ENCODE measurements around the gene SLC16A7.

Gene SLC16A7

DNA sequence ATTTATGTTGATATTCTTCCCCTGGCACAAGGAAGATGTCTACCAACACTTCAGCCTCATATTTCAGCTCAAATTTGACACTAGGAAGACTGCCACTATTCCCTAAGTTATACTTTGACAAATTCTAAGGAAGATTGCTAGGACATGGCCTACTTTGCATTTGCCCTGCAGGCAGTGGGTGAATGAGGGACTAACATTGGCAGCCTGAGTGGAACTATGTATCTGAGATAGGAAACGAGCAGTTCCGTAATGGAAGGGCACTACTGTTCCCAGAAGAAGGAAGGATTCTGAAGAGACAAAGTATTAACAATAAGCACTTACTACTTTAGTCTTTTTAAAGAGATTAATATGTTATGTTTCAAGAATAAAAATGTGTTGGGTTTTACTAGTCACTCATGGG lies 115.1 kb downstream of the SLC16A7 start:
- H3K9ac ChIP-seq (ENCODE audit: low read depth, low read length) = no peak overlapping the region
- H3K4me2 ChIP-seq (ENCODE audit: insufficient read depth, low read length) = no peak overlapping the region
- no peak for ATAC-seq (ENCODE audit: insufficient read depth, low read depth)
- H2AFZ ChIP-seq (ENCODE audit: low read depth, low read length) = no peak overlapping the region
- H3K36me3 ChIP-seq (ENCODE audit: insufficient read depth, low read length) = peaks cover 6% of the 10 kb centered on the region; the same call in 1 of the 2 replicates
- no peaks in the 10 kb centered on the region for H3K4me1 ChIP-seq (ENCODE audit: insufficient read depth, low read length)
- no peaks in the 10 kb centered on the region for H3K79me2 ChIP-seq (ENCODE audit: insufficient read depth, low read length)
- no peak overlapping the region for H3K4me3 ChIP-seq (ENCODE audit: low read depth in 1 of 2, low read length in 2 of 2)
- H3K27me3 ChIP-seq (ENCODE audit: insufficient read depth, low read length, poor library complexity) = no peaks in the 10 kb centered on the region
- no peak overlapping the region for H3K27ac ChIP-seq (ENCODE audit: low read length)
- no peaks in the 10 kb centered on the region for H4K20me1 ChIP-seq (ENCODE audit: insufficient read depth, low read length)
- TF ChIP-seq, protein P1, sequence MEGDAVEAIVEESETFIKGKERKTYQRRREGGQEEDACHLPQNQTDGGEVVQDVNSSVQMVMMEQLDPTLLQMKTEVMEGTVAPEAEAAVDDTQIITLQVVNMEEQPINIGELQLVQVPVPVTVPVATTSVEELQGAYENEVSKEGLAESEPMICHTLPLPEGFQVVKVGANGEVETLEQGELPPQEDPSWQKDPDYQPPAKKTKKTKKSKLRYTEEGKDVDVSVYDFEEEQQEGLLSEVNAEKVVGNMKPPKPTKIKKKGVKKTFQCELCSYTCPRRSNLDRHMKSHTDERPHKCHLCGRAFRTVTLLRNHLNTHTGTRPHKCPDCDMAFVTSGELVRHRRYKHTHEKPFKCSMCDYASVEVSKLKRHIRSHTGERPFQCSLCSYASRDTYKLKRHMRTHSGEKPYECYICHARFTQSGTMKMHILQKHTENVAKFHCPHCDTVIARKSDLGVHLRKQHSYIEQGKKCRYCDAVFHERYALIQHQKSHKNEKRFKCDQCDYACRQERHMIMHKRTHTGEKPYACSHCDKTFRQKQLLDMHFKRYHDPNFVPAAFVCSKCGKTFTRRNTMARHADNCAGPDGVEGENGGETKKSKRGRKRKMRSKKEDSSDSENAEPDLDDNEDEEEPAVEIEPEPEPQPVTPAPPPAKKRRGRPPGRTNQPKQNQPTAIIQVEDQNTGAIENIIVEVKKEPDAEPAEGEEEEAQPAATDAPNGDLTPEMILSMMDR (IDR thresholded peaks at IDR 0.05; ENCODE audit: borderline replicate concordance, extremely low read depth, low read length, poor library complexity, severe bottlenecking) = no peak
- no peak for TF ChIP-seq EZH2 (IDR thresholded peaks at IDR 0.05; ENCODE audit: borderline replicate concordance, low read depth, low read length, severe bottlenecking)
- H3K9me3 ChIP-seq (ENCODE audit: insufficient read depth, low read length, severe bottlenecking) = no peaks in the 10 kb centered on the region
- no peak for DNase-seq

DNA sequence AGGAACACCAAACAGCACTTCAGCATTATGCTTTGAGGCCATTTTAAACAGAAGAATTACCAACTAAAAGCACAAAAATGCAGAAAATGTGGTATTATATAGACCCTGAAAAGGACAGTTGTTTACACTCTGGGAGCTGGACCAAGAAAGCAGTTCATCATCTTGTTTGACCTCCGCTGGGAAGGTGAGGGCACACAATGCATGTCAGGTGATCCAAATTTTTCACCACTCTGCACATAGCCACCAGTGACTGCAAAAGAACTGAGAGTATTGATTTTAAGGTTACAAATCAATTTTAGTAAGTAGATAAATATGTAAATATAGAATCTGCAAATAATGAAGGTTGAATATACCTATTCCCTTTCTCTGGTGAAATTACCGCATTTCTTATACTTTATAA lies 119.6 kb downstream of the SLC16A7 start:
- no peak for TF ChIP-seq EZH2 (IDR thresholded peaks at IDR 0.05; ENCODE audit: borderline replicate concordance, low read depth, low read length, severe bottlenecking)
- H3K27ac ChIP-seq (ENCODE audit: low read length) = no peak overlapping the region
- no peak overlapping the region for H3K4me3 ChIP-seq (ENCODE audit: low read depth in 1 of 2, low read length in 2 of 2)
- no peaks in the 10 kb centered on the region for H3K27me3 ChIP-seq (ENCODE audit: insufficient read depth, low read length, poor library complexity)
- ATAC-seq (ENCODE audit: insufficient read depth, low read depth) (no peak), DNase-seq (no peak)
- H4K20me1 ChIP-seq (ENCODE audit: insufficient read depth, low read length) = no peaks in the 10 kb centered on the region
- H3K4me1 ChIP-seq (ENCODE audit: insufficient read depth, low read length) = no peaks in the 10 kb centered on the region
- H3K9ac ChIP-seq (ENCODE audit: low read depth, low read length) = no peak overlapping the region
- no peak overlapping the region for H2AFZ ChIP-seq (ENCODE audit: low read depth, low read length)
- no peaks in the 10 kb centered on the region for H3K9me3 ChIP-seq (ENCODE audit: insufficient read depth, low read length, severe bottlenecking)
- no peak overlapping the region for H3K4me2 ChIP-seq (ENCODE audit: insufficient read depth, low read length)
- 0 out of 2 replicates have a peak, but pooled peaks cover 5% of the 10 kb centered on the region for H3K36me3 ChIP-seq (ENCODE audit: insufficient read depth, low read length)
- no peaks in the 10 kb centered on the region for H3K79me2 ChIP-seq (ENCODE audit: insufficient read depth, low read length)

DNA sequence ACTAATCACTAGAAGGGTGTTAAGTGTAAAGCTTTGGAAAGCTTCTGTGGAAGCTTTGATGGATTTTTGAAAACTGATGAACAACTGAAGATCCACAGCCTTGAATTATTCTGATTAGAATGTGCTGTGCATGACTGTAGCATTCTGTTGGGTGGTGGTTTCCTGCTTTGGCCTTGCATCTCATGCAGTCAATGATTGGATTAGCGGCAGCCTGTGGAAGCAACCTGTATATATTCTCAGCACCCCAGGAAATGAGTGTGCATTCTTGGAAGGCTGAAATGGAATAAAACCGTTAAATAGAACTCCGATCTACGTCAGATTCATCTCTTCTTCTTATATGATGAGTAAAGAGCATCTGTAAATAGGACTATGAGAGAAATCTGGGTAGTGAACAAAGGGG lies 120.2 kb downstream of the SLC16A7 start:
- H3K9me3 ChIP-seq (ENCODE audit: insufficient read depth, low read length, severe bottlenecking) = no peaks in the 10 kb centered on the region
- no peak for ATAC-seq (ENCODE audit: insufficient read depth, low read depth)
- TF ChIP-seq EZH2 (IDR thresholded peaks at IDR 0.05; ENCODE audit: borderline replicate concordance, low read depth, low read length, severe bottlenecking) = no peak
- TF ChIP-seq, protein P1 (IDR thresholded peaks at IDR 0.05; ENCODE audit: borderline replicate concordance, extremely low read depth, low read length, poor library complexity, severe bottlenecking) = no peak

DNA sequence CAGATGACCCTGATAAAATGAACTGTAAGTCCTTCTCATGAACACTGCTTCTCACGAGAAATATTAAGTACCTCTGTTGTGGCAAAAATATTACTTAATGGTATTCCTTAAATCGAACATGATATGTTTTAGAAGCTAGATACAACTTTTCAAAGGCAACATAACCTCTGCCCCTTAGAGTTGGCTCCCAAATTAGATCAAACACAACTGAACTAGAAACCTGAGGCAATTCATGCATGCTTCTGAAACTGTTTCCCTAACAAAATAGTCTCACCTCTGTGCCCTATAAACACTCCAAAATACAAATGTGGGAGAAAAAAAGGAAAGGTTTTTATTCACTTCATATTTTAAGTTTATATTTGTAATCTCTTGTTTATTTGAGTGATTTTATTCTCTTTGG lies 121.6 kb downstream of the SLC16A7 start:
- Histone ChIP-seq H3K36me3 (ENCODE audit: insufficient read depth, low read length) (no peaks in the 10 kb centered on the region), H3K9me3 (ENCODE audit: insufficient read depth, low read length, severe bottlenecking) (no peaks in the 10 kb centered on the region), H3K4me2 (ENCODE audit: insufficient read depth, low read length) (no peak overlapping the region), H3K9ac (ENCODE audit: low read depth, low read length) (no peak overlapping the region), H2AFZ (ENCODE audit: low read depth, low read length) (no peak overlapping the region), H3K27me3 (ENCODE audit: insufficient read depth, low read length, poor library complexity) (no peaks in the 10 kb centered on the region), H3K4me3 (ENCODE audit: low read depth in 1 of 2, low read length in 2 of 2) (no peak overlapping the region), H3K27ac (ENCODE audit: low read length) (no peak overlapping the region), H3K4me1 (ENCODE audit: insufficient read depth, low read length) (no peaks in the 10 kb centered on the region), H4K20me1 (ENCODE audit: insufficient read depth, low read length) (no peaks in the 10 kb centered on the region), H3K79me2 (ENCODE audit: insufficient read depth, low read length) (no peaks in the 10 kb centered on the region)
- DNase-seq (no peak), ATAC-seq (ENCODE audit: insufficient read depth, low read depth) (no peak)
- TF ChIP-seq, protein P1 (IDR thresholded peaks at IDR 0.05; ENCODE audit: borderline replicate concordance, extremely low read depth, low read length, poor library complexity, severe bottlenecking) = no peak
- no peak for TF ChIP-seq EZH2 (IDR thresholded peaks at IDR 0.05; ENCODE audit: borderline replicate concordance, low read depth, low read length, severe bottlenecking)

More for the DNA sequence above, 120.2 kb downstream of the SLC16A7 start:
- H4K20me1 ChIP-seq (ENCODE audit: insufficient read depth, low read length) = no peaks in the 10 kb centered on the region
- H2AFZ ChIP-seq (ENCODE audit: low read depth, low read length) = no peak overlapping the region
- 0 out of 2 replicates have a peak, but pooled peaks cover under 1% of the 10 kb centered on the region for H3K36me3 ChIP-seq (ENCODE audit: insufficient read depth, low read length)
- H3K9ac ChIP-seq (ENCODE audit: low read depth, low read length) = no peak overlapping the region
- DNase-seq = no peak
- H3K4me1 ChIP-seq (ENCODE audit: insufficient read depth, low read length) = no peaks in the 10 kb centered on the region
- no peak overlapping the region for H3K4me3 ChIP-seq (ENCODE audit: low read depth in 1 of 2, low read length in 2 of 2)
- H3K27ac ChIP-seq (ENCODE audit: low read length) = no peak overlapping the region
- H3K79me2 ChIP-seq (ENCODE audit: insufficient read depth, low read length) = no peaks in the 10 kb centered on the region
- H3K4me2 ChIP-seq (ENCODE audit: insufficient read depth, low read length) = no peak overlapping the region
- H3K27me3 ChIP-seq (ENCODE audit: insufficient read depth, low read length, poor library complexity) = no peaks in the 10 kb centered on the region

Measured in DND-41 (cell line).